Left ventricle myocardium inferior (tissue), 1 donor: ENCODE results near the gene CCNK. TPM values are rescaled to one million over a fixed set of nuclear protein-coding genes. Genes with fewer than 3 reads are reported as not detected.

Source experiments
- DNase-seq: peaks from one replicate; pipeline ENCODE4 v3.0.0-alpha.2; 2020
- H3K27ac ChIP-seq: fragments of 200-600 bp; replicated peaks from 2 replicates; pipeline ENCODE4 v1.8.0; 2021
- H3K27me3 ChIP-seq: fragments of 200-600 bp; 2 replicates; pipeline ENCODE4 v1.8.0; 2021; ENCODE audit warnings: low read depth
- H3K36me3 ChIP-seq: fragments of 200-600 bp; 2 replicates; pipeline ENCODE4 v1.8.0; 2021
- H3K4me1 ChIP-seq: fragments of 200-600 bp; 2 replicates; pipeline ENCODE4 v1.8.0; 2021
- H3K4me3 ChIP-seq: fragments of 200-600 bp; 2 replicates; pipeline ENCODE4 v1.8.0; 2021; ENCODE audit warnings: mild to moderate bottlenecking, moderate library complexity
- H3K9me3 ChIP-seq: fragments of 200-600 bp; replicated peaks from 2 replicates; pipeline ENCODE4 v1.8.0; 2021
- CTCF ChIP-seq: fragments of 200-600 bp; IDR thresholded peaks from 2 replicates; pipeline ENCODE4 v1.8.0; 2021; ENCODE audit warnings: antibody characterized with exemption, mild to moderate bottlenecking, borderline replicate concordance
- intact Hi-C: fragments of 100-400 bp; cut with micrococcal nuclease; formaldehyde crosslinking; loops from one replicate; pipeline ENCODE4 v1.11.0; 2022
- total RNA-seq: library from RNA; stranded (reverse); fragmentation: NEBNext Ultra II Directional; extraction: Animal tissue kit (Norgen Biotek cat#: 25700); gene quantifications from one replicate; pipeline ENCODE4 v1.2.1, GENCODE V29; 2021
- donor health status: DM: no; HTN: yes; CAD: no; lungs with severe emphysema.

CCNK gene
- total RNA-seq, 1 donor from 2014 or later = 32.2 TPM

- Histone ChIP-seq H3K4me1 (peaks cover 72% of the 10 kb centered on the region), H3K27ac (peak overlapping the region; percentile 48)
- DNase-seq = peak; percentile 61
These were observed 53.7 kb downstream of the CCNK start for GRCh38 chr14:99534863-99535262.

GRCh38 chr14:99535448-99535847, 54.2 kb downstream of the CCNK start:
- no peak for TF ChIP-seq CTCF
- peaks cover 78% of the 10 kb centered on the region for H3K4me1 ChIP-seq
- no peaks in the 10 kb centered on the region for H3K9me3 ChIP-seq
- intact Hi-C loops = no loop called here
- DNase-seq = no peak
- H3K27ac ChIP-seq = no peak overlapping the region
- H3K4me3 ChIP-seq = no peak overlapping the region
- no peaks in the 10 kb centered on the region for H3K36me3 ChIP-seq
- no peaks in the 10 kb centered on the region for H3K27me3 ChIP-seq

More at GRCh38 chr14:99534863-99535262, 53.7 kb downstream of the CCNK start:
- H3K36me3 ChIP-seq = no peaks in the 10 kb centered on the region
- no peaks in the 10 kb centered on the region for H3K27me3 ChIP-seq
- no peaks in the 10 kb centered on the region for H3K9me3 ChIP-seq
- no peak overlapping the region for H3K4me3 ChIP-seq
- intact Hi-C loops = no loop called here
- peak; percentile 31 for TF ChIP-seq CTCF

GRCh38 chr14:99535908-99536778, 54.9 kb downstream of the CCNK start:
- Histone ChIP-seq H3K36me3 (no peaks in the 10 kb centered on the region), H3K27me3 (no peaks in the 10 kb centered on the region), H3K4me1 (peaks cover 78% of the 10 kb centered on the region), H3K9me3 (no peaks in the 10 kb centered on the region), H3K27ac (no peak overlapping the region), H3K4me3 (no peak overlapping the region)
- DNase-seq = no peak
- intact Hi-C loops = no loop called here
- no peak for TF ChIP-seq CTCF

- no peaks in the 10 kb centered on the region for H3K27me3 ChIP-seq
- H3K36me3 ChIP-seq = no peaks in the 10 kb centered on the region
- no peak overlapping the region for H3K4me3 ChIP-seq
- TF ChIP-seq CTCF = no peak
- H3K27ac ChIP-seq = peak overlapping the region; percentile 85
- H3K4me1 ChIP-seq = peaks cover 82% of the 10 kb centered on the region
- intact Hi-C loops = no loop called here
- DNase-seq = peak; percentile 41
- no peaks in the 10 kb centered on the region for H3K9me3 ChIP-seq
These were observed 56.2 kb downstream of the CCNK start for GRCh38 chr14:99537399-99537798.

GRCh38 chr14:99538275-99538674, 57.1 kb downstream of the CCNK start:
- no peak for DNase-seq
- Histone ChIP-seq H3K4me1 (peaks cover 90% of the 10 kb centered on the region), H3K36me3 (no peaks in the 10 kb centered on the region), H3K4me3 (no peak overlapping the region), H3K27ac (peak overlapping the region; percentile 85), H3K27me3 (no peaks in the 10 kb centered on the region), H3K9me3 (no peaks in the 10 kb centered on the region)
- intact Hi-C loops = no loop called here
- TF ChIP-seq CTCF = peak; percentile 26
